Measurements from ENCODE around the gene CRHR1.

CRHR1 gene

DNA sequence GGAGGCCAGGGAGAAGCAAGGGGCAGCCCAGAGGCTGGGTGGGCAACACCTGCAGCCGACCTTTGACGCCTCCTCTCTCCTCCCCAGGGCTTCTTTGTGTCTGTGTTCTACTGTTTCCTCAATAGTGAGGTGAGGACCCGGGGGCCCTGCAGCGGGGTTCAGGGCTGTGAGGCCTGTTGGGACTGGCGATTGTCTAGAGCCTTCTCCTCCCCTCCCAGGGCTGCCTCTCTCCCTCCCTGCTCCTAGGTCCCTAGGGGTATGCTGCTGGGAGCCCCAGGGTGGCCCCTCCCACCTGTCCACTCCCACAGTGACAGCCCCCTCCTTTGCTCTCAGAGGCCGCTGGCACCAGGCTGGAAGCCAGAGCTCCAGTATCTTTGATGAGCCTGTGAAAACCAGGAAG lies 49.8 kb downstream of the CRHR1 start:
- WGBS (ENCODE audit: extremely low coverage, insufficient coverage, insufficient read length): no CpG with 5 or more reads among the region's 6 CpGs
- Histone ChIP-seq H2BK5ac (ENCODE audit: low read depth, low read length, poor library complexity) (no peak overlapping the region), H3K23ac (ENCODE audit: low read length) (no peak overlapping the region), H3K9ac (ENCODE audit: low read length) (no peak overlapping the region), H3K36me3 (ENCODE audit: control insufficient read depth in 1 of 2, insufficient read depth in 2 of 2, low read length in 2 of 2) (no peaks in the 10 kb centered on the region), H4K12ac (ENCODE audit: low read depth, low read length) (no peak overlapping the region), H3K79me1 (ENCODE audit: low read length) (no peaks in the 10 kb centered on the region), H3K14ac (ENCODE audit: low read length) (no peak overlapping the region), H3K27me3 (ENCODE audit: insufficient read depth, low read length) (no peaks in the 10 kb centered on the region), H4K8ac (ENCODE audit: low read depth, low read length) (no peak overlapping the region), H2AK5ac (ENCODE audit: low read length) (no peak overlapping the region), H2BK120ac (ENCODE audit: insufficient read depth, low read length, poor library complexity) (no peak overlapping the region), H3K4me1 (ENCODE audit: control insufficient read depth in 1 of 2, insufficient read depth in 2 of 2, low read length in 2 of 2) (no peaks in the 10 kb centered on the region), H3K9me3 (ENCODE audit: insufficient read depth, low read depth, low read length) (peaks cover 1% of the 10 kb centered on the region), H3K4me2 (ENCODE audit: low read length) (no peak overlapping the region), H2BK12ac (ENCODE audit: low read length) (no peak overlapping the region), H4K91ac (ENCODE audit: low read depth, low read length) (no peak overlapping the region), H3K27ac (ENCODE audit: low read depth, low read length) (no peak overlapping the region), H3K79me2 (ENCODE audit: control insufficient read depth, insufficient read depth, low read length, poor library complexity) (no peaks in the 10 kb centered on the region), H3K18ac (ENCODE audit: low read length) (no peak overlapping the region), H2AFZ (ENCODE audit: insufficient read depth, low read length, poor library complexity) (no peak overlapping the region), H3K4ac (ENCODE audit: low read depth, low read length) (no peak overlapping the region), H3K4me3 (ENCODE audit: low read depth, low read length) (no peak overlapping the region)
- no peak for DNase-seq

DNA sequence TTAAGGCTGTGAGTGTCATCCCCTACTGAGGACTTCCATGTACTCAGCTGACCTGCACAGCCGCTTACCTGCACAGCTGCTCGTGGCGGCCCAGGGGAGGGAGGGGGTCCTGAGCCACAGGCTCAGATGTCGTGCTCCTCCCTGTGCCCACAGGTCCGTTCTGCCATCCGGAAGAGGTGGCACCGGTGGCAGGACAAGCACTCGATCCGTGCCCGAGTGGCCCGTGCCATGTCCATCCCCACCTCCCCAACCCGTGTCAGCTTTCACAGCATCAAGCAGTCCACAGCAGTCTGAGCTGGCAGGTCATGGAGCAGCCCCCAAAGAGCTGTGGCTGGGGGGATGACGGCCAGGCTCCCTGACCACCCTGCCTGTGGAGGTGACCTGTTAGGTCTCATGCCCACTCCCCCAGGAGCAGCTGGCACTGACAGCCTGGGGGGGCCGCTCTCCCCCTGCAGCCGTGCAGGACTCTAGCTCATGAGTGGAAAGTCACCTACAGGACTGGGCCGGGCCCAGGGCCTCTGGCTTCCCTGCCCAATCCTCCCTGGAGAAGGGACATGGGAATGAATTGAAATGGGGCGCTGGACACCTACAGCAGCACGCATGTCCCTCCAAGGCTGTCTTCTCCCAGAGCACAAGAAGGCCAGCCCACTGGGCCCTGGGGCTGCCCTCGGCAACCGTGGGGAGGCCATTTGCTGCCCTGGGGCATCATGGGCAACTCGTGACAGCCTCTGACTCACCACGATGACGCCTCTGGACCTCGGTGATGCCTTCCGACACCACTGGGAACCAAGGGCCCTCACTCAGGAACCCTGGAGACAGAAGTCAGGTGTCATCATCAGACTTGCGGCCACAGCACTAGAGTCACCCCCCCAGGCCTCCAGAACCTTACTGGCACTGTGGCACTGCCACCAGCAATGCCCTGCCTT lies 50.6 kb downstream of the CRHR1 start:
- DNase-seq: peak; percentile 44 to 71
- Histone ChIP-seq H3K14ac (ENCODE audit: low read length) (no peak overlapping the region), H3K27me3 (ENCODE audit: insufficient read depth, low read length) (no peaks in the 10 kb centered on the region), H3K4me1 (ENCODE audit: control insufficient read depth in 1 of 2, insufficient read depth in 2 of 2, low read length in 2 of 2) (no peaks in the 10 kb centered on the region), H2BK12ac (ENCODE audit: low read length) (no peak overlapping the region), H2AK5ac (ENCODE audit: low read length) (no peak overlapping the region), H2BK5ac (ENCODE audit: low read depth, low read length, poor library complexity) (no peak overlapping the region), H3K36me3 (ENCODE audit: control insufficient read depth in 1 of 2, insufficient read depth in 2 of 2, low read length in 2 of 2) (no peaks in the 10 kb centered on the region), H3K9ac (ENCODE audit: low read length) (no peak overlapping the region), H2AFZ (ENCODE audit: insufficient read depth, low read length, poor library complexity) (no peak overlapping the region), H2BK120ac (ENCODE audit: insufficient read depth, low read length, poor library complexity) (no peak overlapping the region), H3K18ac (ENCODE audit: low read length) (no peak overlapping the region), H3K79me2 (ENCODE audit: control insufficient read depth, insufficient read depth, low read length, poor library complexity) (no peaks in the 10 kb centered on the region), H3K4me3 (ENCODE audit: low read depth, low read length) (peak overlapping the region; percentile 43), H4K12ac (ENCODE audit: low read depth, low read length) (no peak overlapping the region), H3K27ac (ENCODE audit: low read depth, low read length) (no peak overlapping the region), H4K91ac (ENCODE audit: low read depth, low read length) (no peak overlapping the region), H4K8ac (ENCODE audit: low read depth, low read length) (no peak overlapping the region), H3K9me3 (ENCODE audit: insufficient read depth, low read depth, low read length) (peaks cover 1% of the 10 kb centered on the region), H3K23ac (ENCODE audit: low read length) (no peak overlapping the region), H3K4me2 (ENCODE audit: low read length) (no peak overlapping the region), H3K4ac (ENCODE audit: low read depth, low read length) (no peak overlapping the region), H3K79me1 (ENCODE audit: low read length) (no peaks in the 10 kb centered on the region)
- WGBS (ENCODE audit: extremely low coverage, insufficient coverage, insufficient read length): no CpG with 5 or more reads among the region's 26 CpGs

DNA sequence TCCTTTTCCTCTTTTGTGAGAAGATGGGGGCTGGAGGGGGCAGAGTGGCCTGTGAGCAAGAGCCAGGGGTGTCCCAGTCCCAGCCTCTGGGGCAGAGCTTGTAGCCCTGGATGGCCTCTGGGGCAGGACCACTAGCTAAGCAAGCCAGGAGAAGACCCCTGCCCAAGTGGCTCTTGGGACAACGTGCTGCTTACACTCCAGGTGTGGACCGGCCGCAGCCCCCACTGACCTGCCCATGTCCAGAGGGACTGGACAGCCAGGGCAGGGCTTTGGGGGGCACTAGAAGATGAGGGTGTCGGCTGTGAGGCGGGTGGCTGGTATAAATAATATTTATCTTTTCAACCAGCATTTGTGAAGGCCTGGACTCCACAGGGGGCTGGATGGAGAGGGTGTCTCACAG lies 51.4 kb downstream of the CRHR1 start:
- no peak overlapping the region for H3K4ac ChIP-seq (ENCODE audit: low read depth, low read length)
- H2AFZ ChIP-seq (ENCODE audit: insufficient read depth, low read length, poor library complexity): no peak overlapping the region
- WGBS (ENCODE audit: extremely low coverage, insufficient coverage, insufficient read length): no CpG with 5 or more reads among the region's 5 CpGs
- H3K79me1 ChIP-seq (ENCODE audit: low read length): no peaks in the 10 kb centered on the region
- no peak overlapping the region for H3K9ac ChIP-seq (ENCODE audit: low read length)
- H3K27ac ChIP-seq (ENCODE audit: low read depth, low read length): no peak overlapping the region
- no peak overlapping the region for H3K23ac ChIP-seq (ENCODE audit: low read length)
- H3K27me3 ChIP-seq (ENCODE audit: insufficient read depth, low read length): no peaks in the 10 kb centered on the region
- no peak overlapping the region for H3K14ac ChIP-seq (ENCODE audit: low read length)
- no peak overlapping the region for H3K18ac ChIP-seq (ENCODE audit: low read length)
- no peak overlapping the region for H3K4me2 ChIP-seq (ENCODE audit: low read length)
- H3K4me3 ChIP-seq (ENCODE audit: low read depth, low read length): no peak overlapping the region
- no peak overlapping the region for H2BK5ac ChIP-seq (ENCODE audit: low read depth, low read length, poor library complexity)
- no peak overlapping the region for H2BK12ac ChIP-seq (ENCODE audit: low read length)
- H3K79me2 ChIP-seq (ENCODE audit: control insufficient read depth, insufficient read depth, low read length, poor library complexity): no peaks in the 10 kb centered on the region
- H4K8ac ChIP-seq (ENCODE audit: low read depth, low read length): no peak overlapping the region
- H3K36me3 ChIP-seq (ENCODE audit: control insufficient read depth in 1 of 2, insufficient read depth in 2 of 2, low read length in 2 of 2): no peaks in the 10 kb centered on the region
- H3K9me3 ChIP-seq (ENCODE audit: insufficient read depth, low read depth, low read length): peaks cover 1% of the 10 kb centered on the region
- no peak overlapping the region for H4K12ac ChIP-seq (ENCODE audit: low read depth, low read length)
- H2AK5ac ChIP-seq (ENCODE audit: low read length): no peak overlapping the region
- no peak for DNase-seq
- no peak overlapping the region for H2BK120ac ChIP-seq (ENCODE audit: insufficient read depth, low read length, poor library complexity)
- no peak overlapping the region for H4K91ac ChIP-seq (ENCODE audit: low read depth, low read length)
- H3K4me1 ChIP-seq (ENCODE audit: control insufficient read depth in 1 of 2, insufficient read depth in 2 of 2, low read length in 2 of 2): no peaks in the 10 kb centered on the region

DNA sequence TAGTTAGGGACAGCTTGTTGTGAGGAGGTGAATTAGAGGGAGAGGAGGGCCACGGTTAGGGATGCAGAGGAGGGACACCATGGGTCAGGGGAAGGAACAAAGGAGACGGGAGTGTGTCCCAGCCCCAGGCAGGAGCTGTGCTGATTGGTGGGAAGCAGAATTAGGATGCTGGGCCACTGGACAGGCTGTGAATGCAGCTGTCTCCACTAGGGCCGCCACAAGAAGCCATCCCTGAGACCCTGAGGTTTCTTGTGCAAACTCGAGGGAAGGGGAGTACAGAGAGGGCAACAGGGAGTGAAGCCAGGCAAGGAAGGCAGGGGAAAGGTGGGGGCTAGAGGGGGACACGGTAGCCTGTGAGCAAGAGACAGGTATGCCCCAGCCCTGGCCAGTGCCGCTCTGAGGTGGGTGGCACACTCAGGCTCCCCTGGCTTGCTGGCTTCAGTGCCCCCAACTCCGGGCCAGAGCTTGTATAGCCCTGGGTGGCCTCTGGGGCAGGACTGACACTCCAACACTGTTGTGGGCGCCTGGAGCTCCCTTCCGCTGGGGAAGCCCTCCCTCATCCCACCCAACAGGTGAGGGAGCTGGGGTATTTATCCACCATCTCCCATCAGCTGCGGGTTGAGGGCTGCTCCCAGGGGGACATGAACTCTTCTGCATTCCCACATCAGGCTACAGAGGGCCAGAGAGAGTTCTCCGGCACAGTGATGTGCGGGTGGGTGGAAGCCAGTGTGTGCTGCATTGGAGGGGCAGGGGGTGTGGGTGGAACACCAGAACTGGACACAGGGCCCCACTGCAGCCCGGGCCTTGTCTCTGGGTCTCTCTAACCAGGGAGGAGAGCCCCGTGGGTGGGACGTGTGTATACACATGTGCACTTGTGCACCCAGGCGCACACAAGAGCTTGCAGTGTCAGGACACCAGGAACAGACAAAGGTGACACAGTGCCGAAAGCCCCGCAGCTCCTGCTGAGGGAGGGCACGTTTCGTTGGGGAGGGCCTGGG lies 52.2 kb downstream of the CRHR1 start:
- H3K36me3 ChIP-seq (ENCODE audit: control insufficient read depth in 1 of 2, insufficient read depth in 2 of 2, low read length in 2 of 2): no peaks in the 10 kb centered on the region
- no peak overlapping the region for H3K27ac ChIP-seq (ENCODE audit: low read depth, low read length)
- no peaks in the 10 kb centered on the region for H3K79me1 ChIP-seq (ENCODE audit: low read length)
- no peak overlapping the region for H3K9ac ChIP-seq (ENCODE audit: low read length)
- H4K12ac ChIP-seq (ENCODE audit: low read depth, low read length): no peak overlapping the region
- no peak overlapping the region for H4K91ac ChIP-seq (ENCODE audit: low read depth, low read length)
- no peak overlapping the region for H3K18ac ChIP-seq (ENCODE audit: low read length)
- H3K79me2 ChIP-seq (ENCODE audit: control insufficient read depth, insufficient read depth, low read length, poor library complexity): no peaks in the 10 kb centered on the region
- no peak overlapping the region for H2BK5ac ChIP-seq (ENCODE audit: low read depth, low read length, poor library complexity)
- no CpG with 5 or more reads among the region's 20 CpGs for whole genome bisulfite sequencing (ENCODE audit: extremely low coverage, insufficient coverage, insufficient read length)
- DNase-seq: no peak
- H3K4ac ChIP-seq (ENCODE audit: low read depth, low read length): no peak overlapping the region
- no peak overlapping the region for H2BK120ac ChIP-seq (ENCODE audit: insufficient read depth, low read length, poor library complexity)
- H3K9me3 ChIP-seq (ENCODE audit: insufficient read depth, low read depth, low read length): peaks cover 1% of the 10 kb centered on the region
- no peak overlapping the region for H3K14ac ChIP-seq (ENCODE audit: low read length)
- no peaks in the 10 kb centered on the region for H3K27me3 ChIP-seq (ENCODE audit: insufficient read depth, low read length)
- H3K4me3 ChIP-seq (ENCODE audit: low read depth, low read length): no peak overlapping the region
- no peaks in the 10 kb centered on the region for H3K4me1 ChIP-seq (ENCODE audit: control insufficient read depth in 1 of 2, insufficient read depth in 2 of 2, low read length in 2 of 2)
- H4K8ac ChIP-seq (ENCODE audit: low read depth, low read length): no peak overlapping the region
- H2BK12ac ChIP-seq (ENCODE audit: low read length): no peak overlapping the region
- H3K4me2 ChIP-seq (ENCODE audit: low read length): no peak overlapping the region
- no peak overlapping the region for H2AFZ ChIP-seq (ENCODE audit: insufficient read depth, low read length, poor library complexity)
- peak overlapping the region; percentile 12 for H3K23ac ChIP-seq (ENCODE audit: low read length)
- no peak overlapping the region for H2AK5ac ChIP-seq (ENCODE audit: low read length)

Data from trophoblast cell (in vitro differentiated cells and primary cell).